HepG2 (cell line): ENCODE results near the gene OR2S2. TPM values are rescaled to one million over a fixed set of nuclear protein-coding genes. Genes with fewer than 3 reads are reported as not detected.

Experiments
- ADNP ChIP-seq: sonication (generic); formaldehyde crosslinking; IDR thresholded peaks from 2 replicates; pipeline ENCODE4 v1.4.0; 2020; ENCODE audit warnings: missing genetic modification reagents
- ATF2 ChIP-seq: sonication (generic); formaldehyde crosslinking; IDR thresholded peaks from 2 replicates; pipeline ENCODE4 v1.4.0; 2020; ENCODE audit warnings: missing genetic modification reagents
- CCDC6 ChIP-seq: sonication (generic); formaldehyde crosslinking; IDR thresholded peaks from 2 replicates; pipeline ENCODE4 v1.8.1; 2022; ENCODE audit warnings: mild to moderate bottlenecking, missing genetic modification reagents, moderate library complexity
- FOXP4 ChIP-seq: sonication (generic); formaldehyde crosslinking; IDR thresholded peaks from 2 replicates; pipeline ENCODE4 v1.4.0; 2020; ENCODE audit warnings: missing genetic modification reagents
- FUBP1 ChIP-seq: sonication (generic); formaldehyde crosslinking; IDR thresholded peaks from 2 replicates; pipeline ENCODE4 v1.5.1; 2020; ENCODE audit warnings: missing genetic modification reagents, mild to moderate bottlenecking, borderline replicate concordance
- HDAC6 ChIP-seq: fragments of 200-600 bp; sonication (generic); IDR thresholded peaks from 2 replicates; pipeline ENCODE4 v1.7.0; 2017; ENCODE audit warnings: mild to moderate bottlenecking, antibody characterized with exemption, low read length, low read depth
- MIER2 ChIP-seq: IDR thresholded peaks from 2 replicates; pipeline ENCODE4 v1.6.1; 2016; ENCODE audit warnings: missing biosample characterization, missing genetic modification reagents
- NRL ChIP-seq: sonication (generic); formaldehyde crosslinking; IDR thresholded peaks from 2 replicates; pipeline ENCODE4 v1.5.0; 2020; ENCODE audit warnings: missing genetic modification reagents, mild to moderate bottlenecking, moderate library complexity, borderline replicate concordance
- ONECUT2 ChIP-seq: sonication (generic); formaldehyde crosslinking; IDR thresholded peaks from 2 replicates; pipeline ENCODE4 v1.4.0; 2020; ENCODE audit warnings: missing genetic modification reagents
- PCBP1 ChIP-seq: fragments of 200-400 bp; formaldehyde crosslinking; IDR thresholded peaks from 2 replicates; pipeline ENCODE4 v1.6.1; 2017; ENCODE audit warnings: mild to moderate bottlenecking, low read depth, low read length, borderline replicate concordance
- PHF21A ChIP-seq: sonication (generic); formaldehyde crosslinking; IDR thresholded peaks from 2 replicates; pipeline ENCODE4 v1.5.0; 2020; ENCODE audit warnings: mild to moderate bottlenecking, missing genetic modification reagents
- POLR2AphosphoS5 ChIP-seq: IDR thresholded peaks from 2 replicates; pipeline ENCODE4 v1.6.1; 2012; ENCODE audit warnings: low read depth, low read length
- RXRB ChIP-seq: IDR thresholded peaks from 2 replicates; pipeline ENCODE4 v1.6.1; 2016; ENCODE audit warnings: borderline replicate concordance, missing genetic modification reagents, missing compliant biosample characterization
- TFDP2 ChIP-seq: sonication (generic); formaldehyde crosslinking; IDR thresholded peaks from 2 replicates; pipeline ENCODE4 v1.4.0; 2020; ENCODE audit warnings: missing genetic modification reagents
- TSC22D2 ChIP-seq: sonication (generic); formaldehyde crosslinking; IDR thresholded peaks from 2 replicates; pipeline ENCODE4 v1.5.1; 2020; ENCODE audit warnings: missing genetic modification reagents, mild to moderate bottlenecking, borderline replicate concordance
- ZBTB20 ChIP-seq: sonication (generic); formaldehyde crosslinking; IDR thresholded peaks from 2 replicates; pipeline ENCODE4 v1.8.1; 2023; ENCODE audit warnings: missing genetic modification reagents, low read depth, mild to moderate bottlenecking, borderline replicate concordance
- ZC3H4 ChIP-seq: sonication (generic); formaldehyde crosslinking; IDR thresholded peaks from 2 replicates; pipeline ENCODE4 v1.4.0; 2020; ENCODE audit warnings: missing genetic modification reagents, borderline replicate concordance
- ZNF207 ChIP-seq: fragments of 450-650 bp; IDR thresholded peaks from 2 replicates; pipeline ENCODE4 v1.6.1; 2016; ENCODE audit warnings: antibody characterized with exemption, borderline replicate concordance
- ZNF557 ChIP-seq: sonication (generic); formaldehyde crosslinking; IDR thresholded peaks from 2 replicates; pipeline ENCODE4 v1.4.0; 2020; ENCODE audit warnings: missing genetic modification reagents
- ZNF558 ChIP-seq: sonication (generic); formaldehyde crosslinking; IDR thresholded peaks from 2 replicates; pipeline ENCODE4 v1.9.0; 2022; ENCODE audit warnings: mild to moderate bottlenecking, missing genetic modification reagents, borderline replicate concordance
- ZSCAN30 ChIP-seq: sonication (generic); formaldehyde crosslinking; IDR thresholded peaks from 2 replicates; pipeline ENCODE4 v1.5.0; 2020; ENCODE audit warnings: mild to moderate bottlenecking, missing genetic modification reagents
- polyA plus RNA-seq, 8 experiments: library from polyadenylated mRNA; depleted of rRNA in 3 of 8; stranded (reverse) in 7 of 8; unstranded in 1 of 8; fragments of >200 nt; fragmentation: Illumina TruSeq in 4 of 8; extraction: Trizol in 4 of 8; gene quantifications; 2 replicates each; pipeline versions ENCODE4 v1.2.1 to v1.2.3, GENCODE V29; 2011 to 2016; ENCODE audit warnings: low read depth in 4 of 8, missing spikeins in 1 of 8, mixed read lengths in 1 of 8; ENCODE audit not compliant: insufficient read depth in 1 of 8
- total RNA-seq, 5 experiments: library from RNA; depleted of rRNA; stranded (reverse); fragments of >200 nt; fragmentation: Illumina TruSeq; extraction: Trizol; gene quantifications; 2 replicates each; pipeline ENCODE4 v1.2.3, GENCODE V29; 2016; ENCODE audit warnings: low read depth in 1 of 5
- TF ChIP-seq, protein P1 (sequence below): sonication (generic); formaldehyde crosslinking; conservative IDR thresholded peaks from 2 replicates; pipeline ENCODE4 v1.4.0; 2020; ENCODE audit warnings: missing genetic modification reagents

The OR2S2 gene
- total and polyA plus RNA-seq, 2 of the 13 experiments (the other 11 are each of a cell fraction or from before 2014, with no cell fraction given) = not detected

DNA sequence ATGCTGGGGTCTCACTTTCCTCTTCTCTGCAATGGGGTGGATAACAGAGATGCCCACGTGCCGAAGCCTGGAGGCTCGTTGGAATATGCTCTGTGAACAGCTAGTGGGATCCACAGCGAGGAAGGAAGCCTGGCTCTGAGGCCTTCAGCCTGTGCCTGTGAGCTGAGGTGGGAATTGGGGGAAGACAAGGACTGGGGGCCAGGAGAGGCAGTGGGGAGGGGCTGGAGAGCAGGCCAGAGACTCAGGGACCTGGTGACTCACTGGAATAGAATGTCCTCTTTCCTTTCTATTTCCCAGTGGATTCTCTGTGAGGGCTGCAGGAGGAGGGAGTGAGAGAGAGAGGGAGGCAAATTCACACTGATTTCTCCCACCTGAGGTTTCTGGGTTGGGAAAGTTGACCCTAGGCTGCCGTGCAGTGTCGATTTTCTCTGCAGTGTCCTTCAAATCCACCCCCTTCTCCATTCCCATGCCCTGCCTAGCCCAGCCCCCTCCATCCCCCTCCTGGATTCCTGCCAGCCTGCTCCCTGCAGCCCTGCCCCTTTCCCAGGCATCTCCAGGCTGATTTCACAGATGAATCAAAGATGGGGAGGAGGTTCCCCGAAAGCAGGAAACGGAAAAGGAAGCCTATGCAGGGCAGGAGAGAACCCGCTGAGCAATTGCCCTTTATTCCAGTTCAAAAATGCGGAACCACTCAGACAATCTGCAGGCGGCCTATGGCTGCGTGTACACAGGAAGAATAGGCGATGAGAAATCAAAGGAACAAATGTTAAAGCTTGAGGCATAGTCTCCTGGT, 50.0 kb downstream of the OR2S2 start (continued):
- TF ChIP-seq FUBP1 (CRISPR knock-in tag) (no peak), POLR2AphosphoS5 (no peak), ADNP (CRISPR knock-in tag) (no peak), ZC3H4 (CRISPR knock-in tag) (no peak), ZBTB20 (no peak), PHF21A (CRISPR knock-in tag) (no peak; the same call in 1 of the 2 replicates), CCDC6 (CRISPR knock-in tag) (no peak), PCBP1 (no peak), ZNF207 (no peak), MIER2 (CRISPR knock-in tag) (no peak), ZSCAN30 (CRISPR knock-in tag) (no peak), NRL (CRISPR knock-in tag) (no peak), ZNF558 (no peak), RXRB (CRISPR knock-in tag) (peak; percentile 8; the same call in 1 of the 2 replicates), ZNF557 (no peak), ONECUT2 (CRISPR knock-in tag) (no peak), TFDP2 (no peak), ATF2 (CRISPR knock-in tag) (no peak), TSC22D2 (CRISPR knock-in tag) (no peak), HDAC6 (no peak), FOXP4 (no peak)
- TF ChIP-seq, protein P1, sequence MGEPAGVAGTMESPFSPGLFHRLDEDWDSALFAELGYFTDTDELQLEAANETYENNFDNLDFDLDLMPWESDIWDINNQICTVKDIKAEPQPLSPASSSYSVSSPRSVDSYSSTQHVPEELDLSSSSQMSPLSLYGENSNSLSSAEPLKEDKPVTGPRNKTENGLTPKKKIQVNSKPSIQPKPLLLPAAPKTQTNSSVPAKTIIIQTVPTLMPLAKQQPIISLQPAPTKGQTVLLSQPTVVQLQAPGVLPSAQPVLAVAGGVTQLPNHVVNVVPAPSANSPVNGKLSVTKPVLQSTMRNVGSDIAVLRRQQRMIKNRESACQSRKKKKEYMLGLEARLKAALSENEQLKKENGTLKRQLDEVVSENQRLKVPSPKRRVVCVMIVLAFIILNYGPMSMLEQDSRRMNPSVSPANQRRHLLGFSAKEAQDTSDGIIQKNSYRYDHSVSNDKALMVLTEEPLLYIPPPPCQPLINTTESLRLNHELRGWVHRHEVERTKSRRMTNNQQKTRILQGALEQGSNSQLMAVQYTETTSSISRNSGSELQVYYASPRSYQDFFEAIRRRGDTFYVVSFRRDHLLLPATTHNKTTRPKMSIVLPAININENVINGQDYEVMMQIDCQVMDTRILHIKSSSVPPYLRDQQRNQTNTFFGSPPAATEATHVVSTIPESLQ = no peak
